DMS153 treated with DMSO at 0.1 percent for 48 hours (cell line): ENCODE measurements around the gene LBHD2.
"Not testable (repeated sequence)": the region's sequence is repeated elsewhere in the genome, so short reads cannot be mapped to it uniquely, and the experiment has no call there.

Experiments
- DNase-seq: peaks from one replicate; lab custom pipeline; 2025; ENCODE audit not compliant: unreplicated experiment; lab: John Stamatoyannopoulos, UW

The LBHD2 gene

GRCh38 chr14:103103461-103104388 lies 19.7 kb downstream of the LBHD2 start:
- no peak for DNase-seq

- DNase-seq, result no peak
Observed at GRCh38 chr14:103104389-103104653, 20.3 kb downstream of the LBHD2 start.

- DNase-seq, result no peak
Observed at GRCh38 chr14:103104654-103105452, 20.8 kb downstream of the LBHD2 start.

GRCh38 chr14:103105580-103106150 lies 21.7 kb downstream of the LBHD2 start:
- DNase-seq, result no peak

GRCh38 chr14:103107455-103107854 lies 23.4 kb downstream of the LBHD2 start:
- DNase-seq, result no peak

- no peak for DNase-seq
Observed at GRCh38 chr14:103107941-103108748, 24.1 kb downstream of the LBHD2 start.

GRCh38 chr14:103108749-103109207 lies 24.8 kb downstream of the LBHD2 start:
- no peak for DNase-seq

GRCh38 chr14:103109535-103110441 lies 25.8 kb downstream of the LBHD2 start:
- no peak for DNase-seq

- DNase-seq, result no peak
Observed at GRCh38 chr14:103110681-103111231, 26.7 kb downstream of the LBHD2 start.

GRCh38 chr14:103111232-103111868 lies 27.3 kb downstream of the LBHD2 start:
- DNase-seq, result no peak

- no peak for DNase-seq
Observed at GRCh38 chr14:103112400-103113243, 28.6 kb downstream of the LBHD2 start.

- DNase-seq, result no peak
Observed at GRCh38 chr14:103113303-103113702, 29.3 kb downstream of the LBHD2 start.

GRCh38 chr14:103113774-103114173 lies 29.8 kb downstream of the LBHD2 start:
- DNase-seq, result no peak

- DNase-seq, result not testable (repeated sequence)
Observed at GRCh38 chr14:103115086-103115679, 31.2 kb downstream of the LBHD2 start.

GRCh38 chr14:103115845-103116572 lies 32.0 kb downstream of the LBHD2 start:
- DNase-seq, result no peak

GRCh38 chr14:103116636-103117035 lies 32.6 kb downstream of the LBHD2 start:
- no peak for DNase-seq

- DNase-seq, result not testable (repeated sequence)
Observed at GRCh38 chr14:103117499-103117898, 33.5 kb downstream of the LBHD2 start.
